Astrocyte (in vitro differentiated cells and primary cell): ENCODE data around the gene KEAP1. TPM values are rescaled to one million over a fixed set of nuclear protein-coding genes. Genes with fewer than 3 reads are reported as not detected.
"Not testable (repeated sequence)": the region's sequence is repeated elsewhere in the genome, so short reads cannot be mapped to it uniquely, and the experiment has no call there.

ENCODE experiments used
- DNase-seq: peaks from one replicate; pipeline ENCODE4 v3.0.0-alpha.2; 2010; ENCODE audit warnings: low read depth
- FAIRE-seq: peaks from 2 replicates; lab custom pipeline; 2011; peaks lifted over from hg19 to GRCh38; lab: Jason Lieb, UNC
- H2AFZ ChIP-seq: 2 replicates; pipeline ENCODE4 v1.6.0; 2012; ENCODE audit warnings: low read depth, low read length, inconsistent platforms
- H3K27ac ChIP-seq: 2 replicates; pipeline ENCODE4 v1.5.1; 2011; ENCODE audit warnings: low read depth, low read length, inconsistent platforms
- H3K27me3 ChIP-seq: 2 replicates; pipeline ENCODE4 v1.6.0; 2011; ENCODE audit warnings: low read length, inconsistent platforms; ENCODE audit not compliant: insufficient read depth
- H3K36me3 ChIP-seq: 2 replicates; pipeline ENCODE4 v1.5.1; 2011; ENCODE audit warnings: low read length, inconsistent platforms; ENCODE audit not compliant: insufficient read depth
- H3K4me1 ChIP-seq: 2 replicates; pipeline ENCODE4 v1.5.1; 2011; ENCODE audit warnings: low read length, inconsistent platforms; ENCODE audit not compliant: insufficient read depth
- H3K4me2 ChIP-seq: 2 replicates; pipeline ENCODE4 v1.6.0; 2012; ENCODE audit warnings: low read length, inconsistent platforms
- H3K4me3 ChIP-seq: 2 replicates; pipeline ENCODE4 v1.5.1; 2011; ENCODE audit warnings: low read depth, mild to moderate bottlenecking, low read length, inconsistent platforms; ENCODE audit not compliant: insufficient read depth
- H3K79me2 ChIP-seq: 2 replicates; pipeline ENCODE4 v1.6.0; 2012; ENCODE audit warnings: mild to moderate bottlenecking, low read length, inconsistent platforms; ENCODE audit not compliant: insufficient read depth
- H3K9ac ChIP-seq: 2 replicates; pipeline ENCODE4 v1.6.0; 2012; ENCODE audit warnings: mild to moderate bottlenecking, low read length, inconsistent platforms
- H3K9me3 ChIP-seq: 2 replicates; pipeline ENCODE4 v1.5.1; 2012; ENCODE audit warnings: low read depth, mild to moderate bottlenecking, low read length, inconsistent platforms; ENCODE audit not compliant: insufficient read depth
- H4K20me1 ChIP-seq: 2 replicates; pipeline ENCODE4 v1.6.0; 2012; ENCODE audit warnings: low read length, inconsistent platforms; ENCODE audit not compliant: insufficient read depth
- H3K27ac Mint-ChIP-seq: one replicate; pipeline ENCODE4 v1.8.0; 2021; ENCODE audit warnings: mild to moderate bottlenecking, mixed read lengths; ENCODE audit not compliant: unreplicated experiment
- H3K27me3 Mint-ChIP-seq: one replicate; pipeline ENCODE4 v1.8.0; 2021; ENCODE audit warnings: low read depth, mixed read lengths; ENCODE audit not compliant: unreplicated experiment
- H3K36me3 Mint-ChIP-seq: one replicate; pipeline ENCODE4 v1.8.0; 2021; ENCODE audit warnings: low read depth, mixed read lengths; ENCODE audit not compliant: unreplicated experiment
- H3K4me1 Mint-ChIP-seq: one replicate; pipeline ENCODE4 v1.8.0; 2021; ENCODE audit warnings: low read depth, mixed read lengths; ENCODE audit not compliant: unreplicated experiment
- H3K4me3 Mint-ChIP-seq: one replicate; pipeline ENCODE4 v1.8.0; 2021; ENCODE audit warnings: mild to moderate bottlenecking, moderate library complexity, mixed read lengths; ENCODE audit not compliant: unreplicated experiment
- H3K9me3 Mint-ChIP-seq: one replicate; pipeline ENCODE4 v1.8.0; 2021; ENCODE audit warnings: mild to moderate bottlenecking, mixed read lengths; ENCODE audit not compliant: unreplicated experiment
- EZH2 ChIP-seq: IDR thresholded peaks from 2 replicates; pipeline ENCODE4 v1.6.1; 2012; ENCODE audit warnings: mild to moderate bottlenecking, low read length, inconsistent platforms; ENCODE audit not compliant: insufficient read depth
- total RNA-seq: library from RNA; stranded (reverse); gene quantifications from 2 replicates; pipeline ENCODE4 v1.2.1, GENCODE V29; 2021
- TF ChIP-seq, protein P1 (sequence below): IDR thresholded peaks from 2 replicates; pipeline ENCODE4 v1.5.1; 2011; ENCODE audit warnings: low read depth, mild to moderate bottlenecking, inconsistent platforms, low read length, moderate library complexity; ENCODE audit not compliant: insufficient read depth

KEAP1 gene
- total RNA-seq, 1 donor from 2014 or later: 43.6 TPM

DNA sequence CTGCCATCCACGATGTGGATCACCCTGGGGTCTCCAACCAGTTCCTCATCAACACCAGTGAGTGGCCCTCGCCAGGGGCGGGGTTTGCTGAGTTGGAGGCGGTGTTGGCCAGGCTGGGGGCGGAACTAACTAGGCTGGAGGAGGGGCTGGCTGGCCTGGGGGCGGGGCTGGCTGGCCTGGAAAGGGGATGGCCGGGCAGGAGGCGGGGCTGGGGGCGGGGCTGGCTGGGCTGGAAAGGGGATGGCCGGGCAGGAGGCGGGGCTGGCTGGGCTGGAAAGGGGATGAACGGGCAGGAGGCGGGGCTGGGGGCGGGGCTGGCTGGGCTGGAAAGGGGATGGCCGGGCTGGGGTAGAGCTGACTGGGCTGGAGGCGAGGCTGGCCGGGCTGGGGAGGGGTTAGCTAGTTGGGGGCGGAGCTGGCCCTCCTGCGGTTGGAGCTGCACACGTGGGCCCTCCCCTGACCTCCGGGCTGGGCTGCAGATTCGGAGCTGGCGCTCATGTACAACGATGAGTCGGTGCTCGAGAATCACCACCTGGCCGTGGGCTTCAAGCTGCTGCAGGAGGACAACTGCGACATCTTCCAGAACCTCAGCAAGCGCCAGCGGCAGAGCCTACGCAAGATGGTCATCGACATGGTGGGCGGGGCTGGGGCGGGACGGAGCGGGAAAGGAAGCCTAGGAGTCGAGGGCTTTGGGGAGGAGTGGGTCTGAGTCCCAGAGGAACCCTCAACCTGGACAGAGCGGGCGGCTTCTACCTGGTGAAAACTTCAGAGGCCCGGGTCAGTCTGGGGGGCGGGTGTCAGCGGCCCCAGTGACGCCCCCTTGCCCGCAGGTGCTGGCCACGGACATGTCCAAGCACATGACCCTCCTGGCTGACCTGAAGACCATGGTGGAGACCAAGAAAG, 41.9 kb downstream of the KEAP1 start:
- H3K36me3 ChIP-seq: no peaks in the 10 kb centered on the region
- Mint-ChIP-seq H3K36me3 (peaks cover 4% of the 10 kb centered on the region), H3K27ac (no peak overlapping the region), H3K27me3 (peaks cover 3% of the 10 kb centered on the region), H3K4me3 (peak overlapping the region; percentile 73), H3K9me3 (no peaks in the 10 kb centered on the region), H3K4me1 (no peaks in the 10 kb centered on the region)
- no peaks in the 10 kb centered on the region for H3K79me2 ChIP-seq
- no peak overlapping the region for H3K9ac ChIP-seq
- H3K9me3 ChIP-seq: no peaks in the 10 kb centered on the region
- H4K20me1 ChIP-seq: no peaks in the 10 kb centered on the region
- DNase-seq (peak; percentile 76), FAIRE-seq (no peak)
- H3K4me3 ChIP-seq: peak overlapping the region; percentile 59
- H3K27ac ChIP-seq: no peak overlapping the region
- H3K27me3 ChIP-seq: no peaks in the 10 kb centered on the region
- H3K4me2 ChIP-seq: peak overlapping the region; percentile 93
- TF ChIP-seq EZH2: no peak
- TF ChIP-seq, protein P1, sequence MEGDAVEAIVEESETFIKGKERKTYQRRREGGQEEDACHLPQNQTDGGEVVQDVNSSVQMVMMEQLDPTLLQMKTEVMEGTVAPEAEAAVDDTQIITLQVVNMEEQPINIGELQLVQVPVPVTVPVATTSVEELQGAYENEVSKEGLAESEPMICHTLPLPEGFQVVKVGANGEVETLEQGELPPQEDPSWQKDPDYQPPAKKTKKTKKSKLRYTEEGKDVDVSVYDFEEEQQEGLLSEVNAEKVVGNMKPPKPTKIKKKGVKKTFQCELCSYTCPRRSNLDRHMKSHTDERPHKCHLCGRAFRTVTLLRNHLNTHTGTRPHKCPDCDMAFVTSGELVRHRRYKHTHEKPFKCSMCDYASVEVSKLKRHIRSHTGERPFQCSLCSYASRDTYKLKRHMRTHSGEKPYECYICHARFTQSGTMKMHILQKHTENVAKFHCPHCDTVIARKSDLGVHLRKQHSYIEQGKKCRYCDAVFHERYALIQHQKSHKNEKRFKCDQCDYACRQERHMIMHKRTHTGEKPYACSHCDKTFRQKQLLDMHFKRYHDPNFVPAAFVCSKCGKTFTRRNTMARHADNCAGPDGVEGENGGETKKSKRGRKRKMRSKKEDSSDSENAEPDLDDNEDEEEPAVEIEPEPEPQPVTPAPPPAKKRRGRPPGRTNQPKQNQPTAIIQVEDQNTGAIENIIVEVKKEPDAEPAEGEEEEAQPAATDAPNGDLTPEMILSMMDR: no peak
- H2AFZ ChIP-seq: peak overlapping the region; percentile 96
- peaks cover 9% of the 10 kb centered on the region for H3K4me1 ChIP-seq

DNA sequence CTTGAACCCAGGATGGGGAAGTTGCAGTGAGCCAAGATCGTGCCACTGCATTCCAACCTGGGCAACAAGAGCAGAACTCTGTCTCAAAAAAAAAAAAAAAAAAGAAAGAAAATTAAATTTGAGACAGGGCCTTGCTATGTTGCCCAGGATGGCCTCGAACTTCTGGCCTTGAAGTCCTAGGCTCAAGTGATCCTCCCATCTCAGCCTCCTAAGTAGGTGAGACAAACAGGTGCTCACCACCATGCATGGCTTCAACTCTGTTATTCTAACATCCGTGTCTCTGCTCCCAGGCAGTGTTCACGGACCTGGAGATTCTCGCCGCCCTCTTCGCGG, 42.5 kb downstream of the KEAP1 start:
- peaks cover 4% of the 10 kb centered on the region for H3K36me3 Mint-ChIP-seq
- H4K20me1 ChIP-seq: no peaks in the 10 kb centered on the region
- H3K9ac ChIP-seq: no peak overlapping the region
- H3K4me2 ChIP-seq: peak overlapping the region; percentile 56
- peaks cover 3% of the 10 kb centered on the region for H3K27me3 Mint-ChIP-seq
- H2AFZ ChIP-seq: peak overlapping the region; percentile 58
- H3K36me3 ChIP-seq: no peaks in the 10 kb centered on the region
- H3K27ac Mint-ChIP-seq: no peak overlapping the region
- DNase-seq (no peak), FAIRE-seq (no peak)
- no peaks in the 10 kb centered on the region for H3K9me3 ChIP-seq
- no peak for TF ChIP-seq EZH2
- TF ChIP-seq, protein P1: no peak
- H3K4me1 ChIP-seq: peaks cover 9% of the 10 kb centered on the region
- H3K4me3 Mint-ChIP-seq: peak overlapping the region; percentile 20
- H3K79me2 ChIP-seq: no peaks in the 10 kb centered on the region
- no peak overlapping the region for H3K4me3 ChIP-seq
- H3K9me3 Mint-ChIP-seq: no peaks in the 10 kb centered on the region
- no peaks in the 10 kb centered on the region for H3K4me1 Mint-ChIP-seq
- no peak overlapping the region for H3K27ac ChIP-seq
- no peaks in the 10 kb centered on the region for H3K27me3 ChIP-seq

DNA sequence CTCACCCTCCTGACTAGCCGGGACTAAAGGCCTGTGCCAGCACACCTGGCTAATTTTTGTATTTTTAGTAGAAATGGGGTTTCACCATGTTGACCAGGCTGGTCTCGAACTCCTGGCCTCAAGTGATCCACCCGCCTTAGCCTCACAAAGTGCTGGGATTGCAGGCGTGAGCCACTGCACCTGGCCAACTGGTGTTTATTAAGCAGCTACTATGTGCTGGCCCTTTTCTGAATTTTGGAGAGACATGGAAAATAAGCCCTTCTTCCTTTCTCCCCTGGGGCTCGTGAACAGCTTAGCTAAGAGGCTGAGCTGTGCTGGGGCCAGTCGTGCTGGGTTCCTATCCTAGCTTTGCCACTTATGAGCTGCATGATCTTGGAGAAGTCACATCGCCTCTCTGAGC, 44.4 kb downstream of the KEAP1 start:
- not testable (repeated sequence) for H3K4me2 ChIP-seq, FAIRE-seq, H3K27ac ChIP-seq, H3K4me1 Mint-ChIP-seq, H3K4me3 Mint-ChIP-seq, H3K4me1 ChIP-seq, H3K36me3 Mint-ChIP-seq, H3K9ac ChIP-seq, H2AFZ ChIP-seq, DNase-seq, H3K27me3 ChIP-seq, H3K9me3 ChIP-seq, H3K9me3 Mint-ChIP-seq, H3K4me3 ChIP-seq, H3K79me2 ChIP-seq, H3K36me3 ChIP-seq, H4K20me1 ChIP-seq, H3K27me3 Mint-ChIP-seq
- H3K27ac Mint-ChIP-seq: peak overlapping the region; percentile 41
